GM19468 (cell line): ENCODE results near the gene DBNL.
A peak's percentile ranks its signal among the peaks of the same experiment; 100 is the strongest.
"Not testable (repeated sequence)": the region's sequence is repeated elsewhere in the genome, so short reads cannot be mapped to it uniquely, and the experiment has no call there.

Experiments used
- ATAC-seq: cut with Tn5 transposase; IDR thresholded peaks from one replicate; pipeline ENCODE4 v1.9.1; 2021; ENCODE audit warnings: mild to moderate bottlenecking, moderate library complexity, moderate number of reproducible peaks; ENCODE audit not compliant: unreplicated experiment; ENCODE audit errors: extremely low read depth

DBNL gene

DNA sequence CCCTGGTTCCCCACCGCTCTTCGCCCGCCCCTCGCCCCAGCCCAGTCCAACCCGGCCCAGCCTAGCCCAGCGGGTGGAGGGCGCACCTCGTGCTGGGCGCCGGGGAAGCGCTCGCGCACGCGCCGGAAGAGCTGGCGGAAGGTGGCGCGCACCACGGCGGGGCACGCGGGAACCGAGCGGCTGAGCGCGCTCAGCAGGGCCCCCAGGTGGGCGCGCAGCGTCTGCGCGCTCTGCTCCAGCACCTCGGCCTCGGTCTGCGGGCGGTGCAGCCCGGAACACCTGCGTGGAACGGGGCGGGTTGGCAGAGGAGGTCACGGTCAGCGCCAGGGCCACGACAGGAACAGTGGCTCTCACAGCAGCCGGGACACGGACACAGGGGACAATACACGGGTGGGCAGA lies 4.0 kb upstream of the DBNL start:
- not testable (repeated sequence) for ATAC-seq

DNA sequence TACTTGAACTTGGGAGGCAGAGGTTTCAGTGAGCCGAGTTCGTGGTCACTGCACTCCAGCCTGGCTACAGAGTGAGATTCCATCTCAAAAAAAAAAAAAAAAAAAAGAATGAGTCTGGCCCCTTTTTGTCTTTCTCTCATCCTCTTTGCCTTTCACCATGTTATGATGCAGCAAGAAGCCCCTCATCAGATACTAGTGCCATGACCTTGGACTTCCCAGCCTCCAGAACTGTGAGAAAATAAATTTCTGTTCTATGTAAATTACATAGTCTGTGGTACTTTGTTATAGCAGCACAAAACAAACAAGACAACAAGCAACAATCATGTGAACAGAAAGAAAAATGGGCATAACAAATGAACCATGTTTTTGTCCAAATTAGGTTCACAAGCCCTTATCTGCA lies 2.3 kb upstream of the DBNL start:
- ATAC-seq, result no peak

DNA sequence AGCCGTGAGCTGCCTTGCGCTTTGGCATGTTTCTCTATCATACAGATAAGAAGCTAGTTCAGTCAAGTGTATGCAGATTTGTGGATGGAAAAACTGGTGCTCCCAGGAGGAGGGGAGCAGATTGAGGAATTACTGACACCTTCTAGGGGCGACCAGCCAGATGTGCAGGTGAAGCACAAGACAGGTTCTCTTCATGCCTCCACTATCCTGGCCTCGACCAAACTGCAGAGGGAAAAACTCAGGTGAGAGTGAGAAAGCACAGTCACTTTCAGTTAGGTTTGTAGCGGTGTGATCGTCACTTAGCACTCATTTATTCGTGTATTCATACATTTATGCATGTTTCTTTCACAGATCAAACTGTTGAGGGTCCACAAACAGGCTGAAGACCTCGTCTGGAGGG lies 600 bp upstream of the DBNL start:
- no peak for ATAC-seq

DNA sequence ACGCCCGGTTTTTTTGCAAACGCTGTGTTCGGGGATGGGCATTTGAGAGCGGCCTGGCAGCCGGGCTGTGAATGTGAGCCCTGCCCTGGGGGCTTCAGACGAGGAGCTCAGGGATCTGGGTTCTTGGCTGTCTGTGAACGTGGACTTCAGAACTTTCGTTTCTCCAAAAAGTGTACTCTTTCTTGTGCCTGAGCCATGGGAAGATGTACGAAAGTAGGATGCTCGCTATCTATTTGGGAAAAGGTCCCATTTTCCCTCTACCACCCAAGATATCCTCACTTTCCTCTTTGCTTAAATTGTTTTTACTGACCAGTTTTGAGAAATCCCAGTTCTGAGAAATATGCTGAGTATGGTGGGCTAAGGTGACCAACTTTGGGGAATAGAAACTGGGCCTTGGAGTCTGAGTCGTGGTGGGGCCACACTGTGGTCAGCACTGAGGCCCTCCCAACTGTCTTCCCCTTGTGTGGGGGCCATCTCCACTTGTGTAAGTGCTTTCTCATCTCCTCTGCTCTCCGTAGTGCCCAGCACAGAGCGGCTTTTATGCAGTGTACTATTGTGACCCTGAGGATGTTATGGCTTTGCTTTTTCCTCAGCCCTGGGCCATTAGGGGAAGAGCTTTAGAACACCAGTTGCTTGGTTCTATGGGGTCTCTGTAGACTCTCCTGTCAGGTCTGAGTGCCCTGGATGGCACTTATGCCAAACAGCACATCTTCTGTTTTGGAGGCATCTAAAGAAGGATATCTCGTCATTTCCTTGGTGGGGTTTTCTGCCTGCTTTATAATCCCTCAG lies 918 bp downstream of the DBNL start:
- ATAC-seq, result no peak

DNA sequence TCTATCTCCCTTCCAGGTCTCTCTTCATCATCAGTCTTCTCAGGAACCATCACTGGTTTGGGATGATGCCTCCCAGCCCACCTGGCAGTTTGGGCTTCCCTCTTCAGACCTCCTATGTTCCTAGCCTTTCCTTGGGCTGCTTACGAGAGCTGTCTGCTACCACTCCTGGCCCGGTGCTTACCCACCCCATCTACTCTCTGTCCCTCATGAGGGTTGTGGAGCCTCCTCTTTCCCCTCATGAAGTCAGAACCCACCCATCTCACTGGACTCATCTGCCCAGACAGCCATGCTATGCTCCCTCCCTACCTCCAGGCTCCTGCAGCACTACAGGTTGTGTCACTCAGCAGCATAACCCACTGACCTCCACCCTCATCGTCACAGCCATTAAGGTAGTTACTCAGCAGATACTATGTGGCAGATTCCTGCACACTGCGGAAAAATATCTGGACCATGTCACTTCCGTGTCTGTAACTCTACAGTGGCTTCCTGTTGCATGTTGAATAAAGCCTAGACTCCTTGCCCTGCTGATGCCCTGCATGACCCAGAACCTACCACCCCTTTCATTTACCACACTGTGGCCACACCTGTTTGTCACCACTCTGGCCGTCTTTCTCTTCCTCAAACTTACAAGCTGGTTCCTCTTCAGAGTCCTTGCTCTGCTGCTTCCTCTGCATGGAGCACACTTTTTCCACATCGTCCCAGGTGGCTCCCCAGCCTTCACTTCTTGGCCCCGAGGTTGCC lies 2.0 kb downstream of the DBNL start:
- peak; percentile 33 for ATAC-seq

DNA sequence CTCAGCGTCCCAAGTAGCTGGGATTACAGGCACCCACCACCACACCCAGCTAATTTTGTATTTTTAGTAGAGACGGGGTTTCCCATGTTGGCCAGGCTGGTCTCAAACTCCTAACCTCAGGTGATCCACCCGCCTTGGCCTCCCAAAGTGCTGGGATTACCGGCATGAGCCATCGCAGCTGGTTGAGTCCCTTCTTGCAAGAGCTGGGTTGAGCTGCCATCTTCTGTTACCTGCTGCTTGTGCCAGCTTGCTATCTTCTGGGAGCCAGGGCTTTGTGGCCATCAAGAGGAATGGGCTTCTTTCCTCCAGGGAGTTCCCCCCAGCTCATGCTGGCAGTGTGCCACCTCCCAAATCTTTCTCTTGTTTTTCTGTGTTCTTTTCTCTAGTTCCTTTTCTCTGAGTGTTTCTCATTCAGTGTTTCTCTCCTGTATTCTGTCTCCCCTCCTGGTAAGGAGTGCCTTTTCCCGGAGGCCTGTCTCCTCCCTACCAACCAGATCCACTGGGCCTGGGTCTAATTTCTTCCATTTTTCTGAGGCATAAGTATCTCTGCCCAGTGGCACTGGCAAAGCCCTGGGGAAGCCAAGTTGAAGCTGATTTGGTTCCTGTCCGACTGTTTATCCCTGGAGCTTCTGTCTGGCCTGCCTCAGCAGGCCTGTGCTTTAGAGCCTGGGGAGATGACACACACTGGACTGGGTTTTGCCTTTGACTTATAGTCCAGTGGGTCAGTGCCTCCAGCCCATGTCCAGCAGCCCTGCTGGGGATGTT lies 3.7 kb downstream of the DBNL start:
- ATAC-seq, result no peak

DNA sequence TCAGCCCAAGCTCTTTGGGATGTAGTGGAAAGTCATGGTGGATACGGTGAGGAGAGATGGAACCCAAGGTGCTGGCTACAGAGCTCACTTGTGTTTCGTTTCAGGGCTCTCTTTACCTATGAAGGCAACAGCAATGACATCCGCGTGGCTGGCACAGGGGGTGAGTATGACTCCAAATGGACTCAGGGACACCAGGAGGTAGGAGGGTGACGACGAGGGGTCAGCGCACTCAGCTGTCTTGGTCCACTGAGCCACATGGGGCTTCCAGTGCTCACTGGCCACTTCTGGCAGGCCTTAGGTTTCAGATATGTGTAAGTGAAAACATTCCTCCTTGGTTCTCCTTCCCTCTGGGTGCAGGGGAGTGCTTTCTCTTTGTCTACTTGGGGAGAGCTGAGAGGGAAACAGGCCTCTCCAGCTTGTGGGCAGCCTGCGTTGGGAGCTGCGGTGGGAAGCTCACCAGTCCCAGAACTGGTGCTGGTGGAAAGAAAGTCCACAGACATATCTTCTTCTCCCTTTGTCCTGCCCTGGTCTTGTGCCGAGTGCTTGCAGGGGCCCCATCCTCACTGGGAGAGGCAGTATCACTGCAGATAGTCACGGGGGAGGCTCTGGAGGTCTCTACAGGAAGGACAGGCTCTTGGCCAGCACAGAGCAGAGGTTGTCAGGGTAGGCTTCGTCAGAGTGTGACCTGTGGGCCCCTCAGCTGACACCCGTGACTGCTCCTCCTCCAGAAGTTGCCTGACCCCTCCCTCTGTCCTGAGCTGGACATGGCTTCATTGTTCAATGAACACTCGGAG lies 5.8 kb downstream of the DBNL start:
- no peak for ATAC-seq

DNA sequence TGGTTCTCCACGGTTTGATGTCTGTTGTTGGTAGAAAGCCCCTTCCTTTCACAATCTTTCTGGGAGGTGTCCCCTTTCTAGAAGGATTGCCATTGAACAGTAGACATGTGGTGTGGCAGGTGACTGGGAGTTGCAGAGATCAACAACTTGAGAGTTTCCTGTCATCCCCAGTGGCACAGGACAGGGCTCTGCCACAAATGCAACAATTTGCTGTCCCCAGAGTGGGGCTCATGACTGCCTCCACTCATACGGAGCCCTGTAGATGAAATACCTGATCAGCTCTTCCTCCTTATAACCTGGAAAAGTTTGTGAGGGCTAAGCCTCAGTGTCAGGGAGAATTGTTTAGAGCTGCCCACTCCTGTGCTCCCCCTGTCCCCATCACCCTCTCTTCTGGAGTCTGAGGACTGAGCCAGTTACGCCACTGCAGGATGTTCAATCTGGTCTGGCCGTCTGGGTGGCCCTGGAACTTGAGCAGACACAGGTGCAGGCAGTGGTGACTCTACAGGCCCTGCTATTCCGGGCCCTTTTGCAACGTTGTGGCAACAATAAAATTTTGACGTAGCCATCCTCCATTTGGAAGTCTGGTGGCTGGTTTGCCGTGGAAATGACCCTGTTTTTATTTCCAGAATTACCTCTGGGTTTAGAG lies 6.5 kb downstream of the DBNL start:
- no peak for ATAC-seq

DNA sequence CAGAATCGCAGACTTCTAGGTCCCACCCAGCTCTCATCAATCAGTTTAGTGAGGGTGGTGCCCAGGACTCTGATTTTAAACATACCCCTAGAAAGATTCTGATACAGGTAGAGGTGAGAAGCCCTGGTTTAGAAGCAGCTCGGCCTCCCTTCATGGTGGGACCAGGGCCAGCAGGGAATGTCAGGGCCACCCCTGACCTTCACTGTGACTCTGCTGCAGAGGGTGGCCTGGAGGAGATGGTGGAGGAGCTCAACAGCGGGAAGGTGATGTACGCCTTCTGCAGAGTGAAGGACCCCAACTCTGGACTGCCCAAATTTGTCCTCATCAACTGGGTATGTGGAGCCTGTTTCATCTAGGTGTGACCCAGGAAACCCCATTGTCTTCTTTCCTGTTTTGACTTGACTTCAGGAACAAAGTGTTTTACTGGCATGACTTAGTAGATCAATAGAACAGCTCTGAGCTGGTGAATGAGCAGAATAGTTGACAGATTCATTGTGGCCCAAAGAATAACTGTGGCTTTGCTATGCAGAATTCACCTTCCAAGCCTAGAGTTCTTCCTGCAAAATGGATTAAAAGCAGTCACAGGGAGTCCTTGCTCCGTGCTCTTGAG lies 7.2 kb downstream of the DBNL start:
- no peak for ATAC-seq

DNA sequence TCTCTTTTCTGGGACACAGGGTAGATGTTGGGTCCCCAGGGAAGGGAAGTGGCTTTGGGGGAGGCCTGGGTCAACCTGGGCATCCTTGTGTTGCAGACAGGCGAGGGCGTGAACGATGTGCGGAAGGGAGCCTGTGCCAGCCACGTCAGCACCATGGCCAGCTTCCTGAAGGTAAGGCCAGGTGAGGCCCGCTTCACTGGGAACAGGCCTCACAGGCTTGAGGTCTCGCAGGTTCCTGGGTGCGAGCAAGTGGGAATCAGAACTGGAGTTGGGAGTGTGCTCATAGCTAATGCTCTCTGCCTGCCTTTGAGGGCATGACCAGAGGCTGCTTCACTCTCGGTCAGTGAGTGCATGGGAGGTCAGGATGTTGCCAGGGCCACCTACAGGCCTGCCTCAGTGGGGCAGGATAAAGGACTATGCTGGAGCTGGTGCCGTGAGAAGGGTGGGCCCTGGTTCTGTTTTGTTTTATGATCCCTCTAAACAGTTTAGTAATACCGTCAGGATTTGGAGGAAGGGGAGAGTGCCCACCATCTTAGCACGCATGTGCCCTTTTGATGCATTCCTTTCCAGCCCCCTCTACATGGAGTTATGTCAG lies 8.4 kb downstream of the DBNL start:
- ATAC-seq, result no peak

DNA sequence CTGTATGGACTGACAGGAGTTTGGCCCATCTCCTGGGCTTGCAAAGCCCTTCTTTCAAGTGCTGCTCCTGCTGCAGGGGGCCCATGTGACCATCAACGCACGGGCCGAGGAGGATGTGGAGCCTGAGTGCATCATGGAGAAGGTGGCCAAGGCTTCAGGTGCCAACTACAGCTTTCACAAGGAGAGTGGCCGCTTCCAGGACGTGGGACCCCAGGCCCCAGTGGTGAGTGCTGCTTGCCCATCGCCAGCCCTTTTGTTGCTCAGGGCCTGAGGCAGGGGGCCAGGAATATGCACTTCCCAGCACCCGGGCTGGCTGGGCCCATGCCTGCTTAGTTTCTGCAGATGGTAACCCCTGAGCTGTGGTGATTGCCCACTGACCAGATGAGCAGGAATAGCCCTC lies 12.2 kb downstream of the DBNL start:
- no peak for ATAC-seq

DNA sequence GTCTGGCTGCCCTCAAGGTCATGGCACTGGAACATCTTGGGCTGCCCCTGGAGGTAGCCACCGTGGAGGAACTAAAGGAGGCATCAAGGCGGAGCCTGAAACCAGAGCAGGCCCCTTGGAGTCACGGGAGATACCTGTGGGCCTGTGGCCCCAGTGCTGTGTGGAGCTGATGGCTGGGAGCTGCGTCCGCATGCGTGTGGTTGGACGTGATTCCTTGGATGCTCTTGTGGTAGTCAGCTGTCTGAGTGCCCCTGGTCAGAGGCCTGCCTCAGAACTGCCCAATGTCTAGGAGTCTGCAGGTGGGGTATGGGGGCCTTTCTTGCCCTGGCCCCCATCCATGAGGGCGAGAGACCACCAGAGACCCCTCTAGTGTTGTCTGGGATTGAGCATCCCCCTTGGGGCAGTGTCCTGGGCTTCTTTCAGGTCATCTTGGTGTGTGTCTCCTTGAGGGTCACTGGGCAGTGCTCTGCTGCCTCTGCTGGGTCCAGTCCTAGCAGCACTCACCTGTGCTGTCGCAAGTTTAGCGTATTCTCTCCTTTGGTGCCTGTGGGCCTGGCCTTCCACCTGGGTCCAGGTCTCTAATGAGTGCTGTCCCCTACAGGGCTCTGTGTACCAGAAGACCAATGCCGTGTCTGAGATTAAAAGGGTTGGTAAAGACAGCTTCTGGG lies 12.8 kb downstream of the DBNL start:
- ATAC-seq, result no peak

DNA sequence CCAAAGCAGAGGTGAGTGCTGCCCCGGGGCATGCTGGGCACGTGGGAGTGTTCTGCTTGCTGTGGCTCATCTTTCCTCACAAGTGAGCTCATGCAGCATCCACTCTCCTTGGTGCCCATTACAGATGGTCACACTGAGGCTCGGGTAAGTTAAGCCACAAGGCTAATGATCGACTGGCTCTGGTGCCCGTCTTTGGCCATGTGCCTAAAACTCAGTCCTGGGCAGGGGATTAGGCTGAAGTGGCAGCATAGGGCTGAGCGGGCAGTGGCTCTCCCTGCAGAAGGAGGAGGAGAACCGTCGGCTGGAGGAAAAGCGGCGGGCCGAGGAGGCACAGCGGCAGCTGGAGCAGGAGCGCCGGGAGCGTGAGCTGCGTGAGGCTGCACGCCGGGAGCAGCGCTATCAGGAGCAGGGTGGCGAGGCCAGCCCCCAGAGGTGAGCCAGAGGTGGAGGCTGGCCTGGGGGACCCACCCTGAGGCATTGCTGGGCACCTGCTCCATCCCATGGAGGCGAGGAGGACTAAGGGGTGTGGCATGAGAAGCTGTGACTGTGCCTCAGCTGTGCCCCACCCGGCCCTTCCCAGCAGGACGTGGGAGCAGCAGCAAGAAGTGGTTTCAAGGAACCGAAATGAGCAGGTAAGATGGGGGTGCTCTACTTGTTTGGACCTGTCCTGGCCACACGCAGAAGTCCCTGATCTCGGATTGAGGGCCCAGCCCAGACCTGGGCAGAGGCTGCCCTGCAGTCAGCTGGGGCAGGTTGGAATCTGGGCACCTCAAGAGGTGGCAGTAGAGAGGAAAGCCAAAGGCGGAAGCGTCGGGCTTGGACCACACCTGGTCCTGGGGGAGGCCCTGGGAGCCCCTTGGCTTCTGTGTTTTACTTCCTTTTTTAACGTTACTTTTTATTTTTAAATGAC lies 13.6 kb downstream of the DBNL start:
- ATAC-seq, result no peak

DNA sequence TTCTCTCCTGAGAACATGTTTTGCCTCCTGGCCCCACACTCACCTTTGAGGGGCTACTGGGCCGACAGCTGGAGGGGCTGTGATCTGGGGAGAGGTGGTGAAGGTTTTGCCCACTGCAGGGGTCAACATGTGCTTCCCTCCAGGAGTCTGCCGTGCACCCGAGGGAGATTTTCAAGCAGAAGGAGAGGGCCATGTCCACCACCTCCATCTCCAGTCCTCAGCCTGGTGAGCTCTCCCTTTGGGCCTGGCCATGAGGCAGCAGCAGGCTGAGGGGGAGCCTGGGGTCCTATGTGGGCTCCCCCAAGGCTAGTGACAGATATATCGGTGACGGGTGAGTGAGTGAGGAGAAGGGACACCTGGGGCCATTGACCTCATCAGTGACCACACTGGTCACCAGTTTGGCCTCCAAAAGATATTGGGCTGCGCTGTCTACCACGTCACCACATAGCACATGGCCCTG lies 14.3 kb downstream of the DBNL start:
- no peak for ATAC-seq

DNA sequence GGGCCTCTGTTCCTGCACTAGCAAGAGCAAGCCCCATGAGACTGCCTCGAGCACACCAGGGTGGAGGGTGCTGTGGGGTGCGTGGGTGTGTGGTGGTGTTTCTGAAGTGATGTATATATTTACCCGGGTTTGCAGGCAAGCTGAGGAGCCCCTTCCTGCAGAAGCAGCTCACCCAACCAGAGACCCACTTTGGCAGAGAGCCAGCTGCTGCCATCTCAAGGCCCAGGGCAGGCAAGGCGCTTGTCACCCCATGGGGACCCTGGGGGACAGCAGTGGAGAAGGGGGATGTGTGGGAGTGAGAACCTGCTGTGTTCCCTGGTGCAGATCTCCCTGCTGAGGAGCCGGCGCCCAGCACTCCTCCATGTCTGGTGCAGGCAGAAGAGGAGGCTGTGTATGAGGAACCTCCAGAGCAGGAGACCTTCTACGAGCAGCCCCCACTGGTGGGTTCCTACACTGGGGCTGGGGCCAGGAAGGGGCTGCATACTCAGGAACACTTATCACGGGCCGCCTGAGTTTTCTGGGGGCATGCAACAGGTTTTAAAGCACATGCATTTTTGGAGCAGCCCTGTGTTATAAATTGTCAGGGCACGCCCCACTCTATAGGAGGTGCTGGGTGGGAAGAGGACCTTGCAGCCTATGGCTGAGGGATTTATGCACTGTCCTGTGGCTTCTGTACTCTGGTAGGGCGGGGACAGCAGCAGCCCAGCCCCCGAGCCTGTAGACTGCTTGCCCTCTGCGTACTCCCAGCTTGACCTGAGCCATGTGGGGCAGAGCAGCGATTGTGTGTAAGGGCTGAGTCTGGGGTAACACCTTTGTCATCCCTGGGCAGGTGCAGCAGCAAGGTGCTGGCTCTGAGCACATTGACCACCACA lies 15.0 kb downstream of the DBNL start:
- ATAC-seq, result no peak
